ENCODE measurements around the gene GPR152.

DNA sequence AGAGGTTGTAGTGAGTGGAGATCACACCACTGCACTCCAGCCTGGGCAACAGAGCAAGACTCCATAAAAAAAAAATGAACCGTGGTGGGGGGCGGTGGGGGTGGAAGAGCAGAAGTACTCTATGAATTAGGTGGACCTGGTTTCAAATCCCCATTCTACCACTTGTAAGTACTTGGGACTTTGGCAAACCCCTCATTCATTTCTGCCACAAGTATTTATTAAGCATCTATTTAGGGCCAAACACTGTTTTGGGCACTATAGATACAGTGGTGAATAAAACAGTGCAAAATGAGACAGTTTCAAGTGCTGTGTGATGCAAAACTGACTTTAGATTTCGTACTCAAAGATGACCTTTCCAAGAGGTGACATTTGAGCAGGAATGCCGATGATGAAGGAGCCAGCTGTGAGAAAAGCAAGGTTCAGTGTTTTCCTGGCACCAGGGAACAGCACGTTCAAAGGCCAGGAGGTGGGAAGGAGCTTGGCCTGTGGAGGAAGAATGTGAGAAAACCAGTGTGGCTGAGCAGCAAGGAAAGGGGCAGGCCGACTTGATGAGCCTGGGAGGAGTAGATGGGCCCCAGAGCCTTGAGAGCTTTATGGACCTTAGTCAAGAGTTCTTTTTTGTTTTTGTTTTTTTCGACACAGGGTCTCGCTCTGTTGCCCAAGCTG is 17.9 kb upstream of the GPR152 start:
- TF ChIP-seq, protein P1, sequence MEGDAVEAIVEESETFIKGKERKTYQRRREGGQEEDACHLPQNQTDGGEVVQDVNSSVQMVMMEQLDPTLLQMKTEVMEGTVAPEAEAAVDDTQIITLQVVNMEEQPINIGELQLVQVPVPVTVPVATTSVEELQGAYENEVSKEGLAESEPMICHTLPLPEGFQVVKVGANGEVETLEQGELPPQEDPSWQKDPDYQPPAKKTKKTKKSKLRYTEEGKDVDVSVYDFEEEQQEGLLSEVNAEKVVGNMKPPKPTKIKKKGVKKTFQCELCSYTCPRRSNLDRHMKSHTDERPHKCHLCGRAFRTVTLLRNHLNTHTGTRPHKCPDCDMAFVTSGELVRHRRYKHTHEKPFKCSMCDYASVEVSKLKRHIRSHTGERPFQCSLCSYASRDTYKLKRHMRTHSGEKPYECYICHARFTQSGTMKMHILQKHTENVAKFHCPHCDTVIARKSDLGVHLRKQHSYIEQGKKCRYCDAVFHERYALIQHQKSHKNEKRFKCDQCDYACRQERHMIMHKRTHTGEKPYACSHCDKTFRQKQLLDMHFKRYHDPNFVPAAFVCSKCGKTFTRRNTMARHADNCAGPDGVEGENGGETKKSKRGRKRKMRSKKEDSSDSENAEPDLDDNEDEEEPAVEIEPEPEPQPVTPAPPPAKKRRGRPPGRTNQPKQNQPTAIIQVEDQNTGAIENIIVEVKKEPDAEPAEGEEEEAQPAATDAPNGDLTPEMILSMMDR (IDR thresholded peaks at IDR 0.05) = no peak
- TF ChIP-seq POLR2A (IDR thresholded peaks at IDR 0.05) = no peak
